ENCODE measurements around the gene SENP2.

SENP2 gene

DNA sequence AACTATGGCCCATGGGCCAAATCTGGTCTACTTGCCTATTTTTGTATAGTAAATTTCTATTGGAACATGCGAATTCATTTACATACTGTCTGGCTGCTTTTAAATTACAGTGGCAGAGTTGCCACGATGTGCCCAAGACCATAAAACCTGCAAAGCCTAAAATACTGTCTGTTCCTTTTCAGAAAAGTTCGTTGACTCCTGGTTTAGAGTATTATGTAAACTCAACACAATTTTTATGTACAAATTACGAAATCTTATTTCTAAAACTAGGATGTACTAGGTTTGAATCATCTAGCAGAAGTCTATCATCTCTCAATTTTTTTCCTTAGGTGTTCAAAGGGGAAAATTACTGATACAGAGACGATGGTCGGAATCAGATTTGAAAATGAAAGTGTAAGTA lies 26.9 kb downstream of the SENP2 start:
- Histone ChIP-seq H3K27me3 (no peaks in the 10 kb centered on the region), H3K4me3 (ENCODE audit: low read depth in 1 of 2, low read length in 1 of 2) (no peak overlapping the region), H3K4me1 (ENCODE audit: control insufficient read depth in 1 of 2, insufficient read depth in 1 of 2, low read depth in 1 of 2, low read length in 1 of 2) (no peaks in the 10 kb centered on the region), H3K36me3 (peaks cover 98% of the 10 kb centered on the region), H3K27ac (no peak overlapping the region), H3K9me3 (no peaks in the 10 kb centered on the region)
- TF ChIP-seq, protein P1, sequence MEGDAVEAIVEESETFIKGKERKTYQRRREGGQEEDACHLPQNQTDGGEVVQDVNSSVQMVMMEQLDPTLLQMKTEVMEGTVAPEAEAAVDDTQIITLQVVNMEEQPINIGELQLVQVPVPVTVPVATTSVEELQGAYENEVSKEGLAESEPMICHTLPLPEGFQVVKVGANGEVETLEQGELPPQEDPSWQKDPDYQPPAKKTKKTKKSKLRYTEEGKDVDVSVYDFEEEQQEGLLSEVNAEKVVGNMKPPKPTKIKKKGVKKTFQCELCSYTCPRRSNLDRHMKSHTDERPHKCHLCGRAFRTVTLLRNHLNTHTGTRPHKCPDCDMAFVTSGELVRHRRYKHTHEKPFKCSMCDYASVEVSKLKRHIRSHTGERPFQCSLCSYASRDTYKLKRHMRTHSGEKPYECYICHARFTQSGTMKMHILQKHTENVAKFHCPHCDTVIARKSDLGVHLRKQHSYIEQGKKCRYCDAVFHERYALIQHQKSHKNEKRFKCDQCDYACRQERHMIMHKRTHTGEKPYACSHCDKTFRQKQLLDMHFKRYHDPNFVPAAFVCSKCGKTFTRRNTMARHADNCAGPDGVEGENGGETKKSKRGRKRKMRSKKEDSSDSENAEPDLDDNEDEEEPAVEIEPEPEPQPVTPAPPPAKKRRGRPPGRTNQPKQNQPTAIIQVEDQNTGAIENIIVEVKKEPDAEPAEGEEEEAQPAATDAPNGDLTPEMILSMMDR (IDR thresholded peaks at IDR 0.05): no peak

DNA sequence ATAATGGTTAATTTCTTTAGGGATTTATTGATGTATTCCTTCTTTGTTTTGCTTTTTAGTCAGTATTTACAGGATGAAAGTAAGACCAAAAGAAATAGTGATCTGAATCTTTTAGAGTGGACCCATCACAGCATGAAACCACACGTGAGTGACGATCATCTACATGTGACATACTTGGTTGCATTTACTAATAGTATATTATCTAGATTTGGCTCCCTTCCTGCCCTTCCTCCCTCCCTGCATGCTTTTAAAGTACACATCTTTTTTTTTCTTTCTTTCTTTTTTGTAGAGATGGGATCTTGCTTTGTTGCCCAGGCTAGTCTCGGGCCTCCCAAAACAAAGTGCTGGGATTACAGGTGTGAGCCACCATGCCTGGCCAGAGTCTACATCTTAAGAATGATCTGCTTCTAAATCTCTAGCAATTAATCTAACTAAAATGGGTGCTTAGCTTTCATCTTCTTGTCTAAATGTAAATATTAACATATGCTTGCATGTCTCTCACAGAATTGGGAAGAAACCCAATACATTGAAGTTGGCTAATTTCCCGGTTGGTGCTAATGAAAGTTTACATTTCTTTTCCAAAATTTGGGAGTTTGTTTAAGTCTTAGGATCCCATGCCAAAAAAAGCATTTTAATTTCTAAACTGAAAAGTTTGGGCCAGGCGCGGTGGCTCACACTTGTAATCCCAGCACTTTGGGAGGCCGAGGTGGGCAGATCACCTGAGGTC lies 38.0 kb downstream of the SENP2 start:
- no peaks in the 10 kb centered on the region for H3K4me1 ChIP-seq (ENCODE audit: control insufficient read depth in 1 of 2, insufficient read depth in 1 of 2, low read depth in 1 of 2, low read length in 1 of 2)
- no peak overlapping the region for H3K4me3 ChIP-seq (ENCODE audit: low read depth in 1 of 2, low read length in 1 of 2)
- no peaks in the 10 kb centered on the region for H3K9me3 ChIP-seq
- no peaks in the 10 kb centered on the region for H3K27me3 ChIP-seq
- no peak overlapping the region for H3K27ac ChIP-seq
- TF ChIP-seq, protein P1 (IDR thresholded peaks at IDR 0.05): no peak
- H3K36me3 ChIP-seq: peaks cover 96% of the 10 kb centered on the region

DNA sequence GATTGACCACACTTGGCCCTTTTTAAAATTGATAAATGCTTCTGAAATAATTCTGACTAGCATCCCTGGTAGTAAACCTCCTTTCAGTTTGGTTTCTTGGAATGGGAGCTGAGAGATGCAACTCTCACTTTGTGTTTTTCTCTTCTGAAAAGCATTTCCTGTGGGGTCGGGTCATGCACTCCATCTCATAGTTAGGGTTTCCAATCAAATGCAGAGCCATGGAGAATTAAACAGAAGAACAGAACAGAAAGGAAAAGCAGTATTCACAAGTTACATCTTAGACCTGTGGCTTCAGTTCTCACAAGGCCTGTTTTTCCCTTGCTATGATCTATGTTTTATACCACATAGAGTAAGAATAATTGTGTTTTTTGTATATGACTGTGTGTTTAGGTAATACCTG lies 39.7 kb downstream of the SENP2 start:
- no peak overlapping the region for H3K4me3 ChIP-seq (ENCODE audit: low read depth in 1 of 2, low read length in 1 of 2)
- H3K4me1 ChIP-seq (ENCODE audit: control insufficient read depth in 1 of 2, insufficient read depth in 1 of 2, low read depth in 1 of 2, low read length in 1 of 2): peaks cover 12 to 13% of the 10 kb centered on the region in 2 experiments
- H3K9me3 ChIP-seq: no peaks in the 10 kb centered on the region
- peaks cover 96% of the 10 kb centered on the region for H3K36me3 ChIP-seq
- no peak overlapping the region for H3K27ac ChIP-seq
- TF ChIP-seq, protein P1 (IDR thresholded peaks at IDR 0.05): no peak
- H3K27me3 ChIP-seq: no peaks in the 10 kb centered on the region

DNA sequence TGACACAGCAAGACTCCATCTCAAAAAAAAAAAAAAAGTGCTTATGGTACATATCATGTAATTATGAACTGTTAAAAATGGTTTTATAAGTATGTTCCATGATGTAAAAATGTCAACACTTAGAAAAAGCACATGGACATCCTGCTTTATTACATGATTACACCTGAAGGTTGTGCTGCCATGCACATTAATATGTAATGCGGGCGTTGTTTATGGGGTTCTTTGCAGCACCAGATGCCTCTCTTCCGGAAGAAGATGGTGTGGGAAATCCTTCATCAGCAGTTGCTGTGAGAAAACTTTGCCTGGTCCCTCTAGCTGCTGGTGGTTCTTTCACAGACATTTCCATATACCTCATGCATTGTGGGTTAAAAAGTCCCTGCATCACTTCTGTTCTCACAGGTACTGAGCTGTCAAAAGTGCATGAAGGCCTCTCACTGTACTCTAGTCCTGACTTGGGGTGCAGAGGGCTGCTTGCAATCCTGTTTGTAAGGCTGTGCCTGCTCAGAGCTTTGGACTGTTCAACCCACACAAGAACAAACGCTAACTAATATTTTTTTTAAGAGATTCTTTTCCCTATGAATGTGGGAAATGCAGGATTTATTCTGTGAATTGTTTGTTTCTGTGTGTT lies 43.6 kb downstream of the SENP2 start:
- no peaks in the 10 kb centered on the region for H3K27me3 ChIP-seq
- no peaks in the 10 kb centered on the region for H3K9me3 ChIP-seq
- H3K4me1 ChIP-seq (ENCODE audit: control insufficient read depth in 1 of 2, insufficient read depth in 1 of 2, low read depth in 1 of 2, low read length in 1 of 2): peaks cover 16 to 17% of the 10 kb centered on the region in 2 experiments
- H3K4me3 ChIP-seq (ENCODE audit: low read depth in 1 of 2, low read length in 1 of 2): no peak overlapping the region
- H3K27ac ChIP-seq: peak overlapping the region; percentile 63
- TF ChIP-seq, protein P1 (IDR thresholded peaks at IDR 0.05): no peak
- H3K36me3 ChIP-seq: peaks cover 78% of the 10 kb centered on the region

DNA sequence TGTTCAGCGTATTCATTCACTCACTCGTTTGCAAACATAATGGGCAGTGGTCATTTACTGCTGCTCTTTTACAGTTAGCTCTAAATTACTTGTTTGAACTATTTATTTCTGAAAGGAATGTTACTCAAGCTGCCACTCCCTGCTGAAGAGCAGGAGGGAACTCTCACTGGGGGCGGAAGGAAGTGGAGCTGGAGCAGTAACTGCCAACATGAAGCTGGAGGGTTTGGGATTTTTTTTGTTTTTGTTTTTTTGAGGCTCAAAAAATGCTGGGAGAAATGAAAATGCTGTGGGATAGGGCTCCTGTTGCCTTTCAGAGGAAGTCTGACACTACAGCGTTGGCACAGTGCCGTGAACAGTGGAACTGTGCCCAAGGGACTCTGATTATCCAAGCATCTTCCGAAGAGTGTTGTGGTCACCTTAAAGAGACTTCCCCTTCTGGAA lies 44.1 kb downstream of the SENP2 start:
- TF ChIP-seq, protein P1 (IDR thresholded peaks at IDR 0.05): no peak
- H3K27ac ChIP-seq: peak overlapping the region; percentile 63

More for the DNA sequence above, 44.1 kb downstream of the SENP2 start:
- Histone ChIP-seq H3K36me3 (peaks cover 73% of the 10 kb centered on the region), H3K4me1 (ENCODE audit: control insufficient read depth in 1 of 2, insufficient read depth in 1 of 2, low read depth in 1 of 2, low read length in 1 of 2) (peaks cover 16 to 17% of the 10 kb centered on the region in 2 experiments), H3K27me3 (no peaks in the 10 kb centered on the region), H3K9me3 (no peaks in the 10 kb centered on the region), H3K4me3 (ENCODE audit: low read depth in 1 of 2, low read length in 1 of 2) (no peak overlapping the region)

All from neutrophil (primary cell).